Renal cortical epithelial cell (primary cell): ENCODE measurements around the gene TMEM151A. TPM values are rescaled to one million over a fixed set of nuclear protein-coding genes. Genes with fewer than 3 reads are reported as not detected.
"Not testable (repeated sequence)": the region's sequence is repeated elsewhere in the genome, so short reads cannot be mapped to it uniquely, and the experiment has no call there.

ENCODE experiments used
- DNase-seq: peaks from one replicate; pipeline ENCODE4 v3.0.0-alpha.2; 2011; ENCODE audit warnings: low read depth
- total RNA-seq: library from RNA; depleted of rRNA; stranded (reverse); fragments of >200 nt; gene quantifications from 2 replicates; pipeline ENCODE4 v1.2.3, GENCODE V29; 2014

Gene TMEM151A
- 0.10 TPM in 1 of 2 replicates, not detected in the other for total RNA-seq

DNA sequence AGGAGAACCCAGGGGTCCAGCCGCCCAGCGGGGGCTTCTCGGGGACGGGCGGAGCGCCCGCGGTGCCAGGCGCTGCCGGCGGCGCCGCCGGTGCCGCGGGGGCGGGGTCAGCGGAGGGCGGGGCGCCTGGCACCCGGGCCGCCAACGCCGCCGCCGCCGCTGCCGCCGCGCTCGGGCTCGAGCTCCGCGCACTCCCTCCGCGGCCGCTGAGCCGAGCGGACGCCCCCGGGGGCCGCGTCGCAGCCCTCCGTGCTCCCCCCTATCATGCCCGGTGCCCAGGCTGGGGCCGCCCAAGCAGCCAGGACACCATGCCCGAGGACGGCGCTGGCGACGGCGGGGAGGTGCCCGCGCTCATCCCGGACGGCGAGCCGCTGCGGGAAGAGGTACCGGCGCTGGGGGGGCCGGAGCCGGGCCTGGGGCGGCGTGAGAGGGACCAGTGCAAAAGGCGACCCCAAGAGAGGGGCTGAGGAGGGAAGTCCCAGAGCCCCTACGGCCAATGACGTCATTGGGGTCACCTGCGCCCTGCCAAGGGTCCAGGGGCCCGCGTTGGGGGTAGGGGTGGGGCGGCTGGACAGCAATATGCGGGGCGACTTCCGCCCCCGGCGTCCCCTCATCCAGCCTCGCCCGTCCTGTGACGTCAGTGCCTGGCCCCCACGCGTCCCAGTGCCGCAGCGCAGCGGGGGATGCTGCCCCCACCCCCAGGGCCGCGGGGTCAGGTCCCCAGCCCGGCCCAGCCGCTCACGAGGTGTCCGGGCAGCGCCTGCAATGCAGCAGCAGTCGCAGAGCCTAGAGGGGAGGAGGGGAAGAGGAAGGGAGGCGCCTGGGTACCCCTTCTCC lies at the start of gene TMEM151A:
TSS of gene TMEM151A (plus strand) at position 189 of the 837 bp plus-strand sequence. CDS start at position 309, 120 bp downstream.
- no peak for DNase-seq

DNA sequence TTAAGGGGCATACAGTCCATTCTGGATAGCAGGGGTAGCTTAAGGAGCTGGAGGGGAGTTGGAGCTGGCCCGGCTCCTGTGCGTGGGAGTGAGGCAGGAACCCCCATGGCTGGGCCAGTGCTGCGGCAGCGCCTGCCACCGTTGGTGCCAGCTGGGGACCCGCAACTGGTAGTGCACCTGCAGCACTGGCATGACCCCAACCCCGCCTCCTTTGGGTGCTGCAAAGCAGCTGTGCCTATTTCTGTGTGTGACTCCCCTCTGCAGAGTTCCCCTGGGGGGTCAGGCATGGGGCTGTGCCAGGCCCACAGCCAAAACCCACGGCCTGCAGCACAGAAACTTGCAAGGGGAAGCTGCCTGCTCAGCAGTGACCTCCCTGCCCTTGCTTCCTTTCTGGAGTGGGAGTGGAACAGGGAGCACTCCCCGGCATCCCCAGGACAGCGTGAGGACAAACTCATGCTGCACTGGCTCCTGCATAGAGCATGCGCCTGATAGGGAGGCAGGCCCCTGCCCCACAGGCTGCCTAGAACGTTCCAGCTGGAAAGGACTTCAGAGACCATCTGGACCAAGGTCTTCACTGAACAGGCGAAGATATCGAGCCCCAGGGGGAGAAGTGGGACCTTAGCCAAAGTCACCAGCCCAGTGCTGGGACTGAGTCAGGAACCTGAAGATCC lies 49.5 kb upstream of the TMEM151A start:
- no peak for DNase-seq

DNA sequence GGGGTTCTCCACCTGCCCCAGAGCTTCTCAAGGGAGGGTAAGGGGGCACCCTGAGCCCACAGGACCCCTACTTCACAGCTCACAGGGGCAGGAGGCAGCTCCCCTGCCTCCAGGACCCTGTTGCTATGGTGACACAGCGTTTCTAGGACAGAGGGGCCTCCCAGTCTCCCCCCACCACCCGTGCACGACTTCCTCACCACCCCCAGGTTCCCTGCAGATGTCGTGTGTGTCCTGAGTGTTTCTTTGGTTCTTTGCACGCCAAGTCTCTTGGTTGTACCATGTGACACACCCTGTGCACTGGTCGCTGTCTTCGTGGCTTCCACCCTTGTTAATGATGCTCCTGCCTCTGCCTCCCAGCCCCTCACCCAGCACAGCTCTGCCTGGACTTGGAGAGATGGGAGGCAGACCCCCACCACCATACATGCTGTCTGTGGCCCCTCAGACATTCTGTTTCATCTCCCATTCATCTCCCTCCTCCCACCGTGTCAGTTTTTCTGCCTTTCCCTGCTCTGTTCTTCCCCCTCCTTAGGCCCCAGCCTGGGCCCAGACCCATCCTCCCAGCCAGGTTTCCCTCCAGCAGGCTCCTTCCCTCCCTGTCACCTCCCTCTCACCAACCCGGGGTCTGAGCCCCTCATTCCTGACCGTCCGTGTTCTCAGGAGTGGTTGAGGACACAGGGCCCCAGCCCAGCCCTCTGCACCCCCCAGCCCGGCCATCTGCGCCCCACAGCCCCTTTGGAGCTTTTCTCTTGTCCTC lies 47.7 kb upstream of the TMEM151A start:
- DNase-seq, result no peak

DNA sequence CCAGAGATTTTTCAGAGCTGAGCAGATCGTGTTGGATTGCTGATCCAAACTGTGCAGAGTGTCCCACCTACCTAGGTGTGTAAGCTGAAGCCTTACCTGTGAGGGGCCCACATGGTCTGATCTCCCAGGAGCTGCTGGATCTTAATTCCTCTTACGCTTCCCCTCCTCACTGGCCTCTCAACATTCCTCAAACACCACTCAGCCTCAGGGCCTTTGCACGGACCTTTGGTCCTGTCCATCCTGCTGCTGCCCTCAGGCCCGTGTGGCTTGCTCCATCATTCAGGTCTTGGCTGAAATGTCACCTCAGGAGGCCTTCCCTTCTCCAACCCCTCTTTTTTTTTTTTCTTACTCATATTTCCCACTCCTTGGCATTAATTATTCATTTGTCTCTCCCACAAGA lies 44.4 kb upstream of the TMEM151A start:
- DNase-seq, result peak; percentile 38

DNA sequence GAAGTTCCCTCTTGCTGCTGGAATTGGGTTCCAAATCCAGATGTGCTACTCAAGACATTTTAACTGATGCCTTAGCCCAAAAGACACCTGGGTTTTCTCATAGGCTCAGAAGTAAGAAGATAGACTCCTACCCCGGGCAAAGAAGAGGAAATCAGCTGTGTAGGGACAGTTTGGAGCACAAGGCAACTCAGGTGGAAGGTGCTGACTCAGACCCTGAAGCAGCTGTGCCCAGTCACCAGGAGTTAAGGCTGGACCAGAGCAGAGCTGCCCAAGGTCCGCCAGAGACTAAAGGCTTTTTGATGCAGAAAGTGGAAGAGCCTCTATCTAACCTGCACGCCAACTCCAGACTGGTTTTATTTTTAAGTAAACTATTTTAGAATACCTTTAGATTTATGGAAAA lies 43.9 kb upstream of the TMEM151A start:
- no peak for DNase-seq

DNA sequence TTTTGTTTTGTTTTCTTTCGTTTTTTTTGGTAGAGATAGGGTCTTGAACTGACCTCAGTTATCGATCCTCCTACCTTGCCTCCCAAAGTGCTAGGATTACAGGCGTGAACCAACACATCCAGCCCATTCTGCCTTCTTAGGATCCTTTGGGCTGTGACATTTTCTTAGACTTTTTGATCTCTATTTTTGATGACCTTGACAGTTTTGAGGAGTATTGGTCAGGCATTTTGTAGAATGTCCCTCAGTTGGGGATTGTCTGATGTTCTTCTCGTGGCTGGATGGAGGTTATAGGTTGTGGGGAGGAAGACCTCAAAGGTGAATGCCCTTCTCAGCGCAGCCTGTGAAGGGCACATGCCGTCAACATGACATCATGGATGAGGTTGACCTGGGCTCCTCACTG lies 42.8 kb upstream of the TMEM151A start:
- no peak for DNase-seq

DNA sequence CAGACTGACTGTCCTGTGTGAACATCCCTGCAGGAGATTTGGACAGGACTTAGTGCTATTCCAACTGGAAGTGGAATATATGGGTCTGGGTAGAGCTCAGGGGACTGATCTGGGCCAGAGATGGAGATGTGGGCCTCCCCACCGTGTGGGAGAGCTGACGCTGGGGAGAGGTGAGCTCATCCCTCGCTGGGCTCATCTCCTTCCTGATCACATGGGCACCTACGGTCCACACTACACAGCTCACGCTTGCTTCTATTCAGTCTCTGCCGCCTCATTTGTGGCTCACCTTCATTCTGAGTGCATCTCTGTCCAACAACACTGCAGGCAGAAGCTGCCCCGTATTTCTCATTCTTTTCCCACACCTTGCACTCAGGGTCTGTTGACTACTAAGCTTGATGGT lies 39.9 kb upstream of the TMEM151A start:
- DNase-seq, result no peak

DNA sequence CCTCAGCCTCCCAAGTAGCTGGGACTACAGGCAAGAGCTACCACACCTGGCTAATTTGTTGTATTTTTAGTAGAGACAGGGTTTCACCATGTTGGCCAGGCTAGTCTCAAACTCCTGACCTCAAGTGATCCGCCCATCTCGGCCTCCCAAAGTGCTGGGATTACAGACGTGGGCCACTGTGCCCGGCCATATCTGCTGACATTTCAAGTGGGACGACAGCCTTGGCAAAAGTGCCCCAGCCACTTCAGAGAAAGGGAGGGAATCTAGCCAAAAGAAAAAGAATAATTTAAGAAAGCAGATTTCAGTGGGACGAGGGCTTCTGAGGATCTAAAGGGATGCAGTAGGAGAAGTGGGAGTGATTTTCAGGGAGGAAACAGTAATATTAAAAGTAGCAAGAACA lies 38.6 kb upstream of the TMEM151A start:
- DNase-seq, result not testable (repeated sequence)

DNA sequence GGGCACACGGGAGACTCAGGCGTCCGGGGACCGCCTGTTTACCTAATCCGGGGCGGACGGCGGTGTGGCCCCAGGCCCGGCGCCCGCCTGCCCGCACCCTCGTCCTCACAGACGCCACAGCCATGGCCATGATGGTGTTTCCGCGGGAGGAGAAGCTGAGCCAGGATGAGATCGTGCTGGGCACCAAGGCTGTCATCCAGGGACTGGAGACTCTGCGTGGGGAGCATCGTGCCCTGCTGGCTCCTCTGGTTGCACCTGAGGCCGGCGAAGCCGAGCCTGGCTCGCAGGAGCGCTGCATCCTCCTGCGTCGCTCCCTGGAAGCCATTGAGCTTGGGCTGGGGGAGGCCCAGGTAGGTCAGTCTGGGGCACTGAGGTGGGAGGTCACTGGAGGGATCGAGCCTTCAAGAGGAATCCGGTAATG lies 33.2 kb upstream of the TMEM151A start:
- no peak for DNase-seq

DNA sequence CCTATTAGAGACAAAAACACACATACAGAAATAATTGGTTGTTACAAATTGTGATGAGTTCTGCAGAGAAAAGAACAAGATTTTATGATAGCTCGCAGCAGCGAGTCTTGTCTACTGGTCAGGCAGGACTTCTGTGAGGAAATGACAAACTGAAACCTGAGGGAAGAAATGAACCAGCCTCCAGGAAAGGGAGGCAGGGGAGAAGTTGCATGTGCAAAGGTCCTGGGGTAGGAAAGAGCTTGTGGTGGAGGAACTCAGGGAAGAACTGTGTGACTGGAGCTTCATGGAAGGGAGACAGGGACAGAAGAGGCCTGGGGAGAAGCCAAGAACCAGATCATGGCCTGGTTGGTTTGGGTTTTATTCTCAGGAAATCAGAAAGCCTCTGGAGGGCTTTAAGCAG lies 32.5 kb upstream of the TMEM151A start:
- DNase-seq, result no peak

DNA sequence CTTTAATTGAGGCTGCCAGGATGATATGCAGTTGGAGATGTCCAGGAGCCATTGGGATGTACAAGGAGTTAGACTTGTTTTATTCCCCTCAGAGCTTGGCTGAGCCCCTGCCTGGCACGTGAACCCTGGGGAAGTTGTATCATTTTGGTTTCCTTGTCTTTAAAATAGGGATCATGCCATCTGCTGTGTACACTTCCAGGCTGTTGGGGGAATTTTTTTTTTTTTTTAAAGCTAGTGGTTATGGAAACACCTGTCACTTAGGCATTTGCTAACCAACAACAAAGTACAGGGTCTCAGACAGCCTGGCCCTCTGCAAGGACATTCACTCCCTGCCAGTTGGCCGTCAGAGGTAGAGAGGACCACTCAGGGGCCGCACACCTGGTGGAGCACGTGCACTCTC lies 31.7 kb upstream of the TMEM151A start:
- DNase-seq, result no peak

DNA sequence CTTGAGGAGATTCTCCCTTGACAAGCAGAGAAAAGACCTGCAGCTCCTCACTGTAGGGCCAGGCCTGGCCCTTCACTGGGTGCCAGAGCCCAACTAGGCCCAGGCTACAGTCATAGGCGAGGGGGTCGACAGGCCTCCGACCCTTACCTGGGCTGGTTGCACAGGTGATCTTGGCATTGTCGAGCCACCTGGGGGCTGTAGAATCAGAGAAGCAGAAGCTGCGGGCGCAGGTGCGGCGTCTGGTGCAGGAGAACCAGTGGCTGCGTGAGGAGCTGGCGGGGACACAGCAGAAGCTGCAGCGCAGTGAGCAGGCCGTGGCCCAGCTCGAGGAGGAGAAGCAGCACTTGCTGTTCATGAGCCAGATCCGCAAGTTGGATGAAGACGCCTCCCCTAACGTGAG lies 30.1 kb upstream of the TMEM151A start:
- no peak for DNase-seq

DNA sequence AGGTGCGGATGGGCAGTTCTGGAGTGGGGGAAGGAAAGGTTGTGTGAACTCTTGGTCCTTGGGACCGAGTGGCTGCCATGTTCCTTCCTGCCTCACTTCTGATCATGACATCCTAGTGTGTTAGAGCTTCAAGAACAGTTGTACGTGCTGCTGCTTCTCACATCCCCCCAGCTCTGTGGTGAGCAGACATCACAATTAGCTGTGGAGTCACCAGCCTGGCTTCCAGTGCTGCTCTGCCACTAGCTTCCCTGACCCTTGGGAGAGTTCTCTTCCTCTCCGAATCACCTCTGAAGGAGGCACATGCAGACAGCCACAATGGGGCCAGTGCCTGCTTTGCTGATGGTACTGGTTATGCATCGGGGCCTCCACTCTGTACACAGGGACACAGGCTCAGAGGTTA lies 29.5 kb upstream of the TMEM151A start:
- no peak for DNase-seq

DNA sequence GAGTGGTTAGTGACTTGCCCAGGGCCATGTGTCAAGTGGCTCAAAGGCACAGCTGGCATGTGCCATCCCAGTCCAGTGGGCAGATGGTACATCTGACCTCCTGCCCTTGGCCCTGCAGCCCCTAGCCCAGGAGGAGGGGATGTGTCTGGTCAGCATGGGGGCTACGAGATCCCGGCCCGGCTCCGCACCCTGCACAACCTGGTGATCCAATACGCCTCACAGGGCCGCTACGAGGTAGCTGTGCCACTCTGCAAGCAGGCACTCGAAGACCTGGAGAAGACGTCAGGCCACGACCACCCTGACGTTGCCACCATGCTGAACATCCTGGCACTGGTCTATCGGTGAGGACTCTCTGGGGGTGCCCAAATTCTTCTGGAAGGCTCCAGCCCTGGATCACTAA lies 29.0 kb upstream of the TMEM151A start:
- no peak for DNase-seq

DNA sequence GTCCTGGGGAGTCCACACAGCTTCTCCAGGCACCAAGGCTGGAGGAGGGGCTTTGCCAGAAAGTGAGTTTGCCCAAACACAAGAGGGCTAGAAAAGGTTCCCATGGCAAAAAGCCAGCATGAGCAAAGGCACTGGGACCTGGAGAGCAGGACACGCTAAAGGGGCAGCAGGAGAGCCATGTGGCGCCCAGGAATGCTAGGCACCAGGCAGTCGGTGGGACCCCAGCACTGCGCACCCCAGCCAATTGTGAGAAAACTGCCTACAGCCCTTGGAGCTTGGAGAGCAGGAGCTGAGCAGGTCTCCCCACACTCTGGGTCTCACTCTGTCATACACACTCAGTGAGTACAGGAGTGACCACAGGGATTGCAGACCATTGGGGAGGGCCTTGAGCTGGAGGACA lies 28.5 kb upstream of the TMEM151A start:
- no peak for DNase-seq

DNA sequence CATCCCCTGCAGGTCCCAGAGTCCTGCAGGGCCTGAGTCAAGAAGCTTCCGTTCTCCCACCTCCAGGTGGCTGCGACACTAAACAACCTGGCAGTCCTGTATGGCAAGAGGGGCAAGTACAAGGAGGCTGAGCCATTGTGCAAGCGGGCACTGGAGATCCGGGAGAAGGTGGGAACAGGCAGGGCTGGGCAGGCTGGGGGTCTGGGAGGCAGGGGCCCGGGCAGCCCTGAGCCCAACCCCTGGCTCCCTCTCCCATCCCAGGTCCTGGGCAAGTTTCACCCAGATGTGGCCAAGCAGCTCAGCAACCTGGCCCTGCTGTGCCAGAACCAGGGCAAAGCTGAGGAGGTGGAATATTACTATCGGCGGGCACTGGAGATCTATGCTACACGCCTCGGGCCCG lies 27.9 kb upstream of the TMEM151A start:
- DNase-seq, result no peak

DNA sequence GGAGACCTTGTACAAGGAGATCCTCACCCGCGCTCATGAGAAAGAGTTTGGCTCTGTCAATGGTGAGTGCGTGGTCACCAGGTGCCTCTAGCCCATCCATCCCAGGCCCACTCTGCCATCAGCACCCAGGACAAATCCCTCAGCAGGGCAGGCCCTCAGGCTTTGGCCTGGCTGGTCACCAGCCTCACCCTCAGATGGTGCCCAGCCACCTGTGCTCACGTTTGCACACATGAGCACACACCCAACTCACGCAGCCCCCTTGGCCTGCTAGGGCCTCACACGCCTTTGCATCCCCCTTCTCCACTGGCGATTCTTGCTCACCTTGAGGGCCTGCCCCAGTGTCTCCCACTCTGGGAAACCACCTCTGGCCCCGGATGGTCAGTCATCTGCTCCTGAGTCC lies 27.3 kb upstream of the TMEM151A start:
- no peak for DNase-seq

DNA sequence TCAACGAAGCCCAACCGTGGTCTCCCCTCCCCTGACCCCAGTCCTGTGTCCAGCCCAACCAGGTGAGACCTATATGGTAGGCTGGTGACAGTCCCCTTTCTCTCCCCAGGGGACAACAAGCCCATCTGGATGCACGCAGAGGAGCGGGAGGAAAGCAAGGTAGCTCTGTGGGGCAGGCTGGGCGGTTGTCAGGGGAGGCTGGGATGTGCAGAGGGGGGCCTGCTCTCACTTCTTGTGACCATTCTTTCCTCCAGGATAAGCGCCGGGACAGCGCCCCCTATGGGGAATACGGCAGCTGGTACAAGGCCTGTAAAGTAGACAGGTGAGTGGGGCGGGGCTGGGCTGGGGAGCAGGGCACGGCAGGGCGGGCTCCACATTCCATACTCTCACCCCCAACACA lies 26.8 kb upstream of the TMEM151A start:
- no peak for DNase-seq

DNA sequence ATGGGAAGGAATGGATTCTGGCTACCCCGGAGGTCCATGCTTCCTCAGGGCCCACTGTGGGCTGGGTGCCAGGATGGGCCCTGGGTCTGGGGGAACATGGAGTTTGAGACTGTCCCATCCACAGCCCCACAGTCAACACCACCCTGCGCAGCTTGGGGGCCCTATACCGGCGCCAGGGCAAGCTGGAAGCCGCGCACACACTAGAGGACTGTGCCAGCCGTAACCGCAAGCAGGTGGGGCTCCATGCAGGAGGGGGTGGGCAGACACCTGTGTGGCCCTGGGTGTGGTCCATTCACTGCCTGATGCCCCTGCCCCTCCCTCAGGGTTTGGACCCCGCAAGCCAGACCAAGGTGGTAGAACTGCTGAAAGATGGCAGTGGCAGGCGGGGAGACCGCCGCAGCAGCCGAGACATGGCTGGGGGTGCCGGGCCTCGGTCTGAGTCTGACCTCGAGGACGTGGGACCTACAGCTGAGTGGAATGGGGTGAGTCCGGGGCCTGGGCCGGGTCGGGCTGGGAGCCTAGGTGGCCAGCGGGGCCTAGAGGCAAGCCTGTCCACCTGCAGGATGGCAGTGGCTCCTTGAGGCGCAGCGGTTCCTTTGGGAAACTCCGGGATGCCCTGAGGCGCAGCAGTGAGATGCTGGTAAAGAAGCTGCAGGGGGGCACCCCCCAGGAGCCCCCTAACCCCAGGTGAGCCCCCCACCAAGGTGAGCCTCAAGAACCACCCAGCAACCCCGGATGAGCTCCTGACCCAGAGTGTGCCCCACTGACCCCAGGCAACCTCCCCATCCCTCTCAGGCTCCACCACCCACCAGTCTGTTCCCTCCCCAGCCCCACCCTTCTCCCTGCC lies 25.9 kb upstream of the TMEM151A start:
- no peak for DNase-seq

DNA sequence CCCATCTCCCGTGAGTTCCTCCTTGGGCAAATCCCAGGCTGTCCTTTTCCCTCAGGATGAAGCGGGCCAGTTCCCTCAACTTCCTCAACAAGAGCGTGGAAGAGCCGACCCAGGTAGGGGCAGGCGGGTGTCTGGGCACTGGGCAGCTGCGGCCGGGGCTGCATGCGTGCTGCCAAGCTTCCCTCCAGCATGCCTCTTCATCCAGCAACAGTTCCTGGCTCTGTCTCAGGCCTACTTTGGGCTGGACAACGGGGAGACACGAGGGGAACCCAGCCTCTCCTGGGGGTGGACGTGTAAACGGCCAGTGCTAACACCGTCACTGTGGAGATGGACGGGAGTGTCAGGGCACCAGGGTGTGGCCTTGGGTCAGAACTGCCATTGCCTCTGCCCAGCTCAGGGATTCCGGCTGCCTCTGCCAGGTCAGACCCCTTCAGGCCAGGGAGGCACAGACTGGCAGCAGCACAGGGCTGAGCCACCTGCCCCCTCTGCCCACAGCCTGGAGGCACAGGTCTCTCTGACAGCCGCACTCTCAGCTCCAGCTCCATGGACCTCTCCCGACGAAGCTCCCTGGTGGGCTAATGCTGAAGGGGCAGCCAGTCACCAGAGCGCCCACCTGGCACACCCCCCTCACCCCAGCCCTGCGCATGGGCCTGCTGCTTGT lies 25.2 kb upstream of the TMEM151A start:
- no peak for DNase-seq

DNA sequence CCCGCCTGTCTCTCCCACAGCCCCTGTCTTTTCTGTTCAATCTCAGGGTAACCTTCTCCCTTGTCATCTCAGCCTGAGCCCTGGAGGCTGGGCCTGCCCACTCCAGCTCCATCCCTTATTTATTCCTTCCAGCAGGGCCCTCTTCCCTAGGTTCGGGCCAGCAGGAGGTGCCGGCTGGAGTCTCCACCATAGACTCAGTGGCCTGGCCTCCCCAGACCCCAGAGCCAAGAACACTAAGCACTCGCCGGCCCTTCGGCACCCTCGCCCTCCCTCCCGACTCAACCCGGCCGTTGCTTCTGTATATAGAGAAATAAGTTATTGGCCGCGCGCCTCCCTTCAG lies 24.7 kb upstream of the TMEM151A start:
- DNase-seq, result no peak
